ENCODE measurements around the gene CNPY4. TPM values are rescaled to one million over a fixed set of nuclear protein-coding genes. Genes with fewer than 3 reads are reported as not detected.

CNPY4 gene
- total RNA-seq, 1 donor from 2014 or later = 27.7 TPM

DNA sequence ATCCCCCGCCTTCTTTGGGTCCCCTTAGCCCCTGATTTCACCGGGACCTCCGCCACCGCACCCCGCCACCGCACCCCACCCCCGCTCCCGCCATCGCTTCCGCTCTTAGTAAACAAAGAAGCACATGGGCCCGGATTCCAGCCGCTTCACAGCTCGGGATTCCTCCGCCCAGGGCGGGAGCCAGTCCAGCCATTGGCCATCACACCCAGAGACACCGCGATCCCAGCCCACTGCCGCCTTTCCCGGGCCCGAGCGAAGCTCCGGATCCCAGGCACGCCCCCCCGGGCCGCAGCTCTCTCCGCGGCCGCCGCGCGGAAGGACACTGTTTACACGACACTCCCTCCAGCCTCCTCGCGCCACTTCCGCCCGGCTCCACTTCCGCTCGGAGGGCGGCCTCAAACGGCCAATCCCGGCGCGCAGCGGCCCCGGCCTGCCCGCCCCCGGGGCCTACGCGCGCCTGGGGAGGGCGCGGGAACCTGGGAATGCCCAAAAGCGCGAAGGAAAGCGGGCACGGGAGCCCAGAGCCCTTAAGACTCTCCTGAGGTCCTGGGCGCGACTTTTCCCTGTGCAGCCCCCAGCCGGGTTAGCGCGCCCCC, 18.9 kb upstream of the CNPY4 start:
- peak; percentile 86 for DNase-seq (ENCODE audit: low read depth, low spot score)
- peaks cover 46% of the 10 kb centered on the region for H3K36me3 Mint-ChIP-seq (ENCODE audit: low read depth)

DNA sequence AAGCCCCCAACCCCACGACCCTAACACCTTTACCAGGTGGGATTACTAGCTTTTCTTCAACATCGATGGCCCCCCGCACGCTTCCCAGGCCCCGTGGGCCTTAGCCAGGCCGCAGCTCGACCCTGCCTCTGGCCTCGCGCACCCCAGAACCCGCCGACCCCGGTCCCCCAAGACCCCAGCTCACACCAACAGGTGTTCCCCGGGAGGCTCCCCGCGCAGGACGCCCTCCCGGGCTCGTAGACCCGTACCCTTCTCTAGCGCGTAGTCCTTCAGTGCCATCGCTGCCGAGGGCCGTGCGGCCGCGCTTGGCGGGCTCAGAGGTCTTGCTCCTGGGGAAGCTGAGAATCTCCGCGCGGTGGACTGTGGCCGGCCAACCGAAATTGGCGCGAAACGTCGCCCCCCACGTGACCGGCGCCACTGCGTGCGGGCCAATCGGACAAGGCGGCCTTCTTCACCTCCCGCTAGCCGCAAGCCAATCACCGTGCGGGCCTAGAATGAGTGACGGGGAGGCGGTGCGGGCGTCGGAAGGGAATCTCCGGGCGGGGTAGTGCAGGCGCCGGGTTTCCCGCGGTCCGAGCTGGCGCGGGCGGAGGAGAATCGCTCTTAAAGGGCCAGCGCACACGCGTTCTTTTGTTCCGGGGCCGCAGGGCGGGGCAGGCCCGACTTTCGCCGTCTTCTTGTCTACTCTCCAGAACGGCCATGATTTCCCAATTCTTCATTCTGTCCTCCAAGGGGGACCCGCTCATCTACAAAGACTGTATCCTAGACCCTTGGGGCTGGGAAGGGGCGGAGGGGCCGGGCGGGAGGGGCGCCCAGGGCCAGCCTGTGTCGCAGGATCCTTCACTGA, 18.2 kb upstream of the CNPY4 start, which contains the start of the genes AP4M1 and MCM7:
TSS of gene AP4M1 (plus strand) at position 628 of the 847 bp plus-strand sequence. CDS start at position 700, 72 bp downstream.
TSS of gene MCM7 (minus strand) at position 382 of the 847 bp plus-strand sequence. CDS start at position 279, 103 bp downstream.
- Mint-ChIP-seq H3K27me3 (ENCODE audit: low read depth) (peaks cover 25% of the 10 kb centered on the region), H3K36me3 (ENCODE audit: low read depth) (peaks cover 41% of the 10 kb centered on the region), H3K4me3 (peak within 1 kb of the TSS; percentile 99), H3K9me3 (no peaks in the 10 kb centered on the region), H3K27ac (ENCODE audit: unreplicated experiment) (peak within 1 kb of the TSS; percentile 100), H3K4me1 (peaks cover 56% of the 10 kb centered on the region)
- peak; percentile 98 for DNase-seq (ENCODE audit: low read depth, low spot score)
- TF ChIP-seq, protein P1, sequence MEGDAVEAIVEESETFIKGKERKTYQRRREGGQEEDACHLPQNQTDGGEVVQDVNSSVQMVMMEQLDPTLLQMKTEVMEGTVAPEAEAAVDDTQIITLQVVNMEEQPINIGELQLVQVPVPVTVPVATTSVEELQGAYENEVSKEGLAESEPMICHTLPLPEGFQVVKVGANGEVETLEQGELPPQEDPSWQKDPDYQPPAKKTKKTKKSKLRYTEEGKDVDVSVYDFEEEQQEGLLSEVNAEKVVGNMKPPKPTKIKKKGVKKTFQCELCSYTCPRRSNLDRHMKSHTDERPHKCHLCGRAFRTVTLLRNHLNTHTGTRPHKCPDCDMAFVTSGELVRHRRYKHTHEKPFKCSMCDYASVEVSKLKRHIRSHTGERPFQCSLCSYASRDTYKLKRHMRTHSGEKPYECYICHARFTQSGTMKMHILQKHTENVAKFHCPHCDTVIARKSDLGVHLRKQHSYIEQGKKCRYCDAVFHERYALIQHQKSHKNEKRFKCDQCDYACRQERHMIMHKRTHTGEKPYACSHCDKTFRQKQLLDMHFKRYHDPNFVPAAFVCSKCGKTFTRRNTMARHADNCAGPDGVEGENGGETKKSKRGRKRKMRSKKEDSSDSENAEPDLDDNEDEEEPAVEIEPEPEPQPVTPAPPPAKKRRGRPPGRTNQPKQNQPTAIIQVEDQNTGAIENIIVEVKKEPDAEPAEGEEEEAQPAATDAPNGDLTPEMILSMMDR (conservative IDR thresholded peaks at IDR 0.05) = no peak

More for the DNA sequence above, 18.9 kb upstream of the CNPY4 start:
- Mint-ChIP-seq H3K4me3 (peak overlapping the region; percentile 99), H3K9me3 (no peaks in the 10 kb centered on the region), H3K27ac (ENCODE audit: unreplicated experiment) (peak overlapping the region; percentile 100), H3K27me3 (ENCODE audit: low read depth) (peaks cover 30% of the 10 kb centered on the region), H3K4me1 (peaks cover 62% of the 10 kb centered on the region)
- TF ChIP-seq, protein P1 (conservative IDR thresholded peaks at IDR 0.05) = no peak

DNA sequence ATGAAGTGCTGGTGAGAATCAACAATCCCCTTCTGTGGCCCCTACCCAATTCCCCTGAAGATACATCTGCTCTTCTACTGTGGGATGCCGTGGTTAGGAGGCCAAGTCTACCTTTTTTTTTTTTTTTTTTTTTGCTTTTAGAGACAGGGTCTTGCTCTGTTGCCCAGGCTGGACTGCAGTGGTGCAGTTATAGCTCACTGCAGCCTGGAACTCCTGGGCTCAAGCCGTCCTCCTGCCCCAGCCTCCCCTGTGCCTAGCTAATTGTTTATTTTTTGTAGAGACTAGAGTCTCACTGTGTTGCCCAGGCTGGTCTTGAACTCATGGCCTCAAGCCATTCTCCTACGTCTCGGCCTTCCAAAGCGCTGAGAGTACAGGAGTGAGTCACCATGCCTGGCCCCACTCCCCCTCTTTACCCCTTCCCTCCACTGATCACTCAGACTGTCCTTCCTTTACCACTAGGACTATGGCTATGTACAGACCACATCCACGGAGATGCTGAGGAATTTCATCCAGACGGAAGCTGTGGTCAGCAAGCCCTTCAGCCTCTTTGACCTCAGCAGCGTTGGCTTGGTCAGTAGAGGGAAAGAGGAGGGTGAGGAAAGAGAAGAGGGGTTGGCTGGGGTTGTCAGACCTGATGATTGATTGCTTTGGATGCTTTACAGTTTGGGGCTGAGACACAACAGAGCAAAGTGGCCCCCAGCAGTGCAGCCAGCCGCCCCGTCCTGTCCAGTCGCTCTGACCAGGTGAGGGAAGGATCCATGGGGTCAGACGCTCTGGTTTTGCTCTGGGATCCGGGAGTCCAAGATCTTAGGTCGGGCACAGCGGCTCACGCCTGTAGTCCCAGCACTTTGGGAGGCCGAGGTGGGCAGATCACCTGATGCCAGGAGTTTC, 16.2 kb upstream of the CNPY4 start:
- H3K9me3 Mint-ChIP-seq = no peaks in the 10 kb centered on the region
- H3K27me3 Mint-ChIP-seq (ENCODE audit: low read depth) = peaks cover 18% of the 10 kb centered on the region
- DNase-seq (ENCODE audit: low read depth, low spot score) = no peak
- peak overlapping the region; percentile 84 for H3K27ac Mint-ChIP-seq (ENCODE audit: unreplicated experiment)
- peaks cover 32% of the 10 kb centered on the region for H3K36me3 Mint-ChIP-seq (ENCODE audit: low read depth)
- H3K4me3 Mint-ChIP-seq = peak overlapping the region; percentile 99
- H3K4me1 Mint-ChIP-seq = peaks cover 44% of the 10 kb centered on the region
- TF ChIP-seq, protein P1 (conservative IDR thresholded peaks at IDR 0.05) = no peak

DNA sequence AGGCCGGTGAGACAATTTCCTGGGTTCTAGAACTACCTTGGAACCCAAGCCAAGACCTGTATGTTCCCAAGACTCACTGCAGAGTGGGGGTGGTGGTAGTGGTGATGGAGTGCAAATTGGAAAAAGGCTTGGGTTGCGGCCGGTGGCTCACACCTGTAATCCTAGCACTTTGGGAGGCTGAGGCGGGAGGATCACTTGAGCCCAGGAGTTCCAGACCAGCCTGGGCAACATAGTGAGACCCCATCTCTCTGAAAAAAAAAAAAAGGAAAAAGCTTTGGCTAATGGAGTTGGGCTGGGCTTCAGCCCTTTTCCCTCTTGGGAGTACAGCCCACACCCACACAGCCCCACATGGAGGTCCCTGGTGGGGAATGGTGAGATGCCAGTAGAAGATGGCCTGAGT, 13.9 kb upstream of the CNPY4 start:
- Mint-ChIP-seq H3K9me3 (no peaks in the 10 kb centered on the region), H3K27ac (ENCODE audit: unreplicated experiment) (peak overlapping the region; percentile 20), H3K36me3 (ENCODE audit: low read depth) (peaks cover 11% of the 10 kb centered on the region), H3K4me1 (peaks cover 22% of the 10 kb centered on the region), H3K4me3 (no peak overlapping the region), H3K27me3 (ENCODE audit: low read depth) (peaks cover 11% of the 10 kb centered on the region)
- DNase-seq (ENCODE audit: low read depth, low spot score) = no peak
- TF ChIP-seq, protein P1 (conservative IDR thresholded peaks at IDR 0.05) = no peak

DNA sequence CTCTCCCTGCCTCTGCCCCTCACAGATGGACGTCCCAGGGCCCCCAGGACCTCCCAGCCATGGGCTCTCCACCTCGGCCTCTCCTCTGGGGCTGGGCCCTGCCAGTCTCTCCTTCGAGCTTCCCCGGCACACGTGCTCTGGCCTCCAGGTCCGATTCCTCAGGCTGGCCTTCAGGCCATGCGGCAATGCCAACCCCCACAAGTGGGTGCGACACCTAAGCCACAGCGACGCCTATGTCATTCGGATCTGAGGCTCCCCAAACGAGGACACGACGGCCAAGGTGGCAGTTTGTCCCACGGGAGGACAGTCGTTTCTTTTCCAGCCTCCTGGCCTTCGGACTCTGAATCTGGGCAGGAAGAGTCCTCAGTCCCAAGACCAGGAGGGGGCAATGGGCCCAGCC, 12.8 kb upstream of the CNPY4 start:
- peaks cover 16% of the 10 kb centered on the region for H3K4me1 Mint-ChIP-seq
- peaks cover 9% of the 10 kb centered on the region for H3K36me3 Mint-ChIP-seq (ENCODE audit: low read depth)
- H3K27me3 Mint-ChIP-seq (ENCODE audit: low read depth) = peaks cover 5% of the 10 kb centered on the region
- TF ChIP-seq, protein P1 (conservative IDR thresholded peaks at IDR 0.05) = no peak
- no peak overlapping the region for H3K4me3 Mint-ChIP-seq
- H3K27ac Mint-ChIP-seq (ENCODE audit: unreplicated experiment) = no peak overlapping the region
- no peaks in the 10 kb centered on the region for H3K9me3 Mint-ChIP-seq
- no peak for DNase-seq (ENCODE audit: low read depth, low spot score)
